Measurements from ENCODE around the gene NAT9. TPM values are rescaled to one million over a fixed set of nuclear protein-coding genes. Genes with fewer than 3 reads are reported as not detected.
A peak's percentile ranks its signal among the peaks of the same experiment; 100 is the strongest.

The NAT9 gene
- total and polyA plus RNA-seq, 2 of the 4 experiments (the other 2 are of a cell fraction): 48.9 to 62.0 TPM

- H2BK15ac ChIP-seq (ENCODE audit: low read depth, low read length): no peak overlapping the region
- in situ Hi-C loops (cut with MboI; ENCODE audit: low sequenced_read_pairs) (no loop called here), intact Hi-C loops (cut with micrococcal nuclease) (no loop called here), dilution Hi-C loops (cut with HindIII; ENCODE audit: low sequenced_read_pairs, unreplicated experiment) (no loop called here)
- no peak overlapping the region for H3K4ac ChIP-seq (ENCODE audit: low read depth, low read length)
- no peak overlapping the region for H2BK120ac ChIP-seq (ENCODE audit: low read depth, low read length)
- 56 to 100% methylated on average over 3 to 5 of the region's 12 CpGs for WGBS, 2 experiments (ENCODE audit: extremely low coverage in 2 of 2, insufficient read length in 1 of 2)
- H3K4me1 ChIP-seq (ENCODE audit: control insufficient read depth, insufficient read depth, low read length): no peaks in the 10 kb centered on the region; the same call in 1 of the 2 replicates
- BruUV-seq (replicated peaks): no TSS peak
- H3K4me2 ChIP-seq (ENCODE audit: low read depth, low read length): no peak overlapping the region
- DNase-seq: no peak
- H3K27ac ChIP-seq (ENCODE audit: insufficient read depth, low read length): no peak overlapping the region
- no peak overlapping the region for H3K9ac ChIP-seq (ENCODE audit: low read depth, low read length)
- no peaks in the 10 kb centered on the region for H3K36me3 ChIP-seq (ENCODE audit: control insufficient read depth, insufficient read depth, low read length)
- H3K23ac ChIP-seq (ENCODE audit: low read depth, low read length): no peak overlapping the region
- H3K79me1 ChIP-seq (ENCODE audit: low read depth in 1 of 2, low read length in 2 of 2): no peaks in the 10 kb centered on the region
- no peak overlapping the region for H3K4me3 ChIP-seq (ENCODE audit: insufficient read depth, low read depth, low read length)
- POLR2A ChIA-PET (ENCODE audit: unreplicated experiment): no interaction called here
- H2AFZ ChIP-seq (replicated peaks; ENCODE audit: low read length, poor library complexity): no peak overlapping the region
- H4K20me1 ChIP-seq (ENCODE audit: insufficient read depth, low read length): no peaks in the 10 kb centered on the region
- H3K56ac ChIP-seq (ENCODE audit: extremely low read depth, insufficient read depth, low read length): no peak overlapping the region
- CTCF ChIA-PET: no interaction called here
- H3K9me1 ChIP-seq (ENCODE audit: insufficient read depth, low read length): no peaks in the 10 kb centered on the region
- TF ChIP-seq CHD1 (IDR thresholded peaks at IDR 0.05; ENCODE audit: low read depth, low read length) (no peak), MAZ (IDR thresholded peaks at IDR 0.05; ENCODE audit: borderline replicate concordance, low read depth, low read length) (no peak), RAD21 (IDR thresholded peaks at IDR 0.05; ENCODE audit: low read length) (no peak), BHLHE40 (IDR thresholded peaks at IDR 0.05; ENCODE audit: low read depth, low read length) (no peak), ELK1 (IDR thresholded peaks at IDR 0.05; ENCODE audit: borderline replicate concordance, low read depth, low read length) (no peak), NFE2L2 (IDR thresholded peaks at IDR 0.05; ENCODE audit: low read depth, low read length) (no peak), CEBPB (IDR thresholded peaks at IDR 0.05; ENCODE audit: low read depth, low read length) (no peak), CTCF (conservative IDR thresholded peaks at IDR 0.05; ENCODE audit: low read depth, low read length) (no peak), RFX5 (IDR thresholded peaks at IDR 0.05; ENCODE audit: low read depth, low read length) (no peak), USF2 (IDR thresholded peaks at IDR 0.05; ENCODE audit: low read depth, low read length) (no peak)
- H2AK9ac ChIP-seq (replicated peaks; ENCODE audit: low read depth, low read length, poor library complexity): no peak overlapping the region
- H4K8ac ChIP-seq (ENCODE audit: low read depth in 2 of 2, low read length in 2 of 2): no peak overlapping the region
- H3K14ac ChIP-seq (replicated peaks; ENCODE audit: low read depth, low read length): no peak overlapping the region
- no peak overlapping the region for H2BK20ac ChIP-seq (ENCODE audit: low read depth, low read length)
- peaks cover 3% of the 10 kb centered on the region; the same call in 1 of the 2 replicates for H3K9me3 ChIP-seq (ENCODE audit: control insufficient read depth, insufficient read depth, low read length)
- H4K91ac ChIP-seq (ENCODE audit: insufficient read depth, low read depth, low read length): no peak overlapping the region
- no peak overlapping the region for H3K18ac ChIP-seq (ENCODE audit: low read depth, low read length)
- peaks cover 24% of the 10 kb centered on the region for H3K27me3 ChIP-seq (ENCODE audit: control insufficient read depth, insufficient read depth, low read length)
- H4K5ac ChIP-seq (ENCODE audit: low read depth, low read length): no peak overlapping the region
- ATAC-seq (ENCODE audit: low read depth): no peak
- H2AK5ac ChIP-seq (ENCODE audit: low read depth, low read length): no peak overlapping the region
- H2BK5ac ChIP-seq (ENCODE audit: low read depth, low read length, poor library complexity, severe bottlenecking): peak overlapping the region; percentile 65
These were observed 43.9 kb downstream of the NAT9 start for GRCh38 chr17:74732042-74732867.

Data from IMR-90 (cell line).